Measurements from ENCODE around the gene PHC3. TPM values are rescaled to one million over a fixed set of nuclear protein-coding genes. Genes with fewer than 3 reads are reported as not detected.

PHC3 gene
- polyA plus RNA-seq, 1 donor (not counting 4 experiments of a cell fraction or from before 2014, with no cell fraction given), result 32.2 TPM

- DNase-seq (ENCODE audit: low read depth, low spot score) (no peak), FAIRE-seq (no peak)
- no peak for TF ChIP-seq EZH2 (IDR thresholded peaks at IDR 0.05; ENCODE audit: low read length)
- TF ChIP-seq CTCF (optimal IDR thresholded peaks at IDR 0.05 in 1 of 3, IDR thresholded peaks at IDR 0.05 in 1 of 3, conservative IDR thresholded peaks at IDR 0.05 in 1 of 3; ENCODE audit: extremely low read depth in 1 of 3, insufficient read depth in 2 of 3, low read length in 3 of 3), result no peak
- no peaks in the 10 kb centered on the region for H3K9me1 ChIP-seq (ENCODE audit: control insufficient read depth, extremely low read depth, insufficient read depth, low read length)
- peaks cover 80% of the 10 kb centered on the region for H3K79me2 ChIP-seq (ENCODE audit: control insufficient read depth, insufficient read depth, low read length)
- peaks cover 4 to 6% of the 10 kb centered on the region in 2 experiments for H3K36me3 ChIP-seq (ENCODE audit: control insufficient read depth in 2 of 2, extremely low read depth in 1 of 2, insufficient read depth in 2 of 2, low read length in 2 of 2)
- dilution Hi-C loops (cut with MboI; ENCODE audit: extremely low pct_ligation_motif_present, low sequenced_read_pairs), result no loop called here
- H3K4me1 ChIP-seq (ENCODE audit: control insufficient read depth, extremely low read depth, insufficient read depth, low read length), result no peaks in the 10 kb centered on the region
- H2AFZ ChIP-seq (ENCODE audit: control insufficient read depth, low read length), result no peak overlapping the region
- no peaks in the 10 kb centered on the region for H3K27me3 ChIP-seq (ENCODE audit: control insufficient read depth, extremely low read depth, insufficient read depth, low read length)
- no peak overlapping the region for H3K9ac ChIP-seq (ENCODE audit: control insufficient read depth, extremely low read depth, insufficient read depth, low read length)
- H3K4me3 ChIP-seq (ENCODE audit: control insufficient read depth in 2 of 3, extremely low read depth in 1 of 3, insufficient read depth in 2 of 3, low read depth in 1 of 3, low read length in 3 of 3), result no peak overlapping the region
- peaks cover 3% of the 10 kb centered on the region for H4K20me1 ChIP-seq (ENCODE audit: control insufficient read depth, extremely low read depth, insufficient read depth, low read length)
- H3K4me2 ChIP-seq (ENCODE audit: control insufficient read depth, extremely low read depth, insufficient read depth, low read depth, low read length), result no peak overlapping the region
- no peaks in the 10 kb centered on the region for H3K9me3 ChIP-seq (ENCODE audit: control insufficient read depth, low read depth, low read length)
- H3K27ac ChIP-seq (ENCODE audit: control insufficient read depth, insufficient read depth, low read length), result no peak overlapping the region
Observed at GRCh38 chr3:170159459-170159858, 22.1 kb downstream of the PHC3 start.

GRCh38 chr3:170155604-170156003, 25.9 kb downstream of the PHC3 start:
- no peak for TF ChIP-seq EZH2 (IDR thresholded peaks at IDR 0.05; ENCODE audit: low read length)
- no peak for TF ChIP-seq CTCF (optimal IDR thresholded peaks at IDR 0.05 in 1 of 3, IDR thresholded peaks at IDR 0.05 in 1 of 3, conservative IDR thresholded peaks at IDR 0.05 in 1 of 3; ENCODE audit: extremely low read depth in 1 of 3, insufficient read depth in 2 of 3, low read length in 3 of 3)
- H4K20me1 ChIP-seq (ENCODE audit: control insufficient read depth, extremely low read depth, insufficient read depth, low read length), result peaks cover 6% of the 10 kb centered on the region
- FAIRE-seq (no peak), DNase-seq (ENCODE audit: low read depth, low spot score) (no peak)
- no peaks in the 10 kb centered on the region for H3K9me3 ChIP-seq (ENCODE audit: control insufficient read depth, low read depth, low read length)
- no peak overlapping the region for H3K4me2 ChIP-seq (ENCODE audit: control insufficient read depth, extremely low read depth, insufficient read depth, low read depth, low read length)
- no peak overlapping the region for H2AFZ ChIP-seq (ENCODE audit: control insufficient read depth, low read length)
- H3K4me1 ChIP-seq (ENCODE audit: control insufficient read depth, extremely low read depth, insufficient read depth, low read length), result no peaks in the 10 kb centered on the region
- H3K79me2 ChIP-seq (ENCODE audit: control insufficient read depth, insufficient read depth, low read length), result peaks cover 76% of the 10 kb centered on the region
- H3K27ac ChIP-seq (ENCODE audit: control insufficient read depth, insufficient read depth, low read length), result no peak overlapping the region
- H3K36me3 ChIP-seq (ENCODE audit: control insufficient read depth in 2 of 2, extremely low read depth in 1 of 2, insufficient read depth in 2 of 2, low read length in 2 of 2), result peaks cover 1 to 3% of the 10 kb centered on the region in 2 experiments
- no peaks in the 10 kb centered on the region for H3K27me3 ChIP-seq (ENCODE audit: control insufficient read depth, extremely low read depth, insufficient read depth, low read length)
- no peak overlapping the region for H3K4me3 ChIP-seq (ENCODE audit: control insufficient read depth in 2 of 3, extremely low read depth in 1 of 3, insufficient read depth in 2 of 3, low read depth in 1 of 3, low read length in 3 of 3)
- no peaks in the 10 kb centered on the region for H3K9me1 ChIP-seq (ENCODE audit: control insufficient read depth, extremely low read depth, insufficient read depth, low read length)
- dilution Hi-C loops (cut with MboI; ENCODE audit: extremely low pct_ligation_motif_present, low sequenced_read_pairs), result no loop called here
- H3K9ac ChIP-seq (ENCODE audit: control insufficient read depth, extremely low read depth, insufficient read depth, low read length), result no peak overlapping the region

All from keratinocyte (primary cell).